Measurements from ENCODE around the gene ZNF189.

The ZNF189 gene

DNA sequence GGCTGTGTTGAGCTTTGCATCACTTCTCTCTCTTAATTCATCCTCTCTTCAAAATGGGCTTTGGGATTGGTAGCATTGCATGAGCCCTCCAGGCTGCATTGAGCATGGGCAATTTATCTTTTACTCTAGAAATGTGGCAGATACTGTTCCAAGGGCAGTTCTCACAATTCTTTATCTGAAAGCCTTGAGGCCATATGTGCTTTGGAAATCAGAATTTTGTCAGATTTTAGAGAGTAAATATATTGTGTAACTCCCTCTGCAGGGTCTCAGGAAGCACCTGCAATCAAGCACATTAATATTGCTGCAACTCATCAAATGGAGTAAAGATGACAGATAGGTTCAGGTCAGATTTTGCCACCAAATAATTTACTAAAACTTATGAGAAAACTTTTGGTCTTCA, 19.3 kb downstream of the ZNF189 start:
- in situ Hi-C loops (cut with MboI; ENCODE audit: low sequenced_read_pairs) = no loop called here

DNA sequence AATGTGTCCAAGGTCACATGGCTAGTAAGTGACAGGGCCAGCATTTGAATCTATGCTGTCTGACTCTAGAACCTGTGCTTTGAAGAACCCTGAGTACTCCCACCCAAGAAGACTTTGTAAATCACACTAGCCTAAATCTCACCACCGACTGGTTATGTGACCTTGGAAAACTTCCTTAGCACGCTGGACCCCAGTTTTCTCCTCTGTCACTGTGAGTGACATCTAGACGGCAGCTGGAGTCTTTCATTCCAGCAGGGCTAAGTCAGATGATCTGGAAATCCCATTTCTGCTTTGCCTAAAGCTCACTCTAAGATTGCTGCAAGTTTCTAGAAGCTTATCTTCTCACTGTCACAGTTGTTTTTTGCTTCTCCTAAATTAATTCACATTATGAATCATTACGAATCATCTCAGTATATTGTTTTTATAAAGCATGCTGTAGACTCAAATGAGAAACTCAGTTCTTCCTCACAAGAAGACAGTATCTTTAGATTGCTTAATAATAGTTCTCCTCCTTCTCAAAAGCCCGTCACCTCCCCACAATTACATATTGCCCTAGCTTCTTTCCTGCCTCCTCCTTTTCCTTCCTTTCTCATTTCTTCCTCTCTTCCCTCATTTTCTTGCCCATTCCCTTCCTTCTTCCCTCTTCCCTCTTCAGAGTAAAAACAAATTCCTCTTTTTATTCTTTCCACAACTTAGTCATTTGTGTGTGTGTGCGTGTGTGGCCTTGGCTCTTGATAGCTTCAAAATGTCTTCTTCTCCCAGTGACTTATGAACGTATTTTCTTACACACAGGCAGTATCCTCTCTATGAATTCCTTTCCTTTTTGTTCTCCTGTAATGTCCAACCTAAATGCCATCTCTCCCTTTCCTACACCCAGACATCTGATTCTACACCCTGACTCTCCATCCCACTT, 20.1 kb downstream of the ZNF189 start:
- in situ Hi-C loops (cut with MboI; ENCODE audit: low sequenced_read_pairs) = no loop called here

DNA sequence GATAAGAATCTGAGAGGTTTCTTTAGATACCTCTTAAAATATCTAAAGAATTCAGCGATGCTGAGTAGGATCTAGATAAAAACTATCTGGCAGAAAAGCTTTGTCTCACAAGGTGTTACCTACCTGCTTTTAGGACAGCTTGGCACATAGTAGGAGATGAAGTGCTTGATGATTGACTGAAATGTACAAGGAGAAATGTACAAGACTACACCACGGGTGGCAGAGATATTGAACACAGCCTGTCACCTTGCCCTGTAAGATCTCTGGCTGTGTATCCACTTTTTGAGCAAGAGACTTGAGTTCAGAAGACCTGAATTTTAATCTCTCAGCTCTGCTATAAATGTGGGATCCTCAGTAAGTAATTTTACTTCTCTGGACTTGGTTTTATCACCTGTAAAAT, 21.2 kb downstream of the ZNF189 start:
- in situ Hi-C loops (cut with MboI; ENCODE audit: low sequenced_read_pairs) = no loop called here

DNA sequence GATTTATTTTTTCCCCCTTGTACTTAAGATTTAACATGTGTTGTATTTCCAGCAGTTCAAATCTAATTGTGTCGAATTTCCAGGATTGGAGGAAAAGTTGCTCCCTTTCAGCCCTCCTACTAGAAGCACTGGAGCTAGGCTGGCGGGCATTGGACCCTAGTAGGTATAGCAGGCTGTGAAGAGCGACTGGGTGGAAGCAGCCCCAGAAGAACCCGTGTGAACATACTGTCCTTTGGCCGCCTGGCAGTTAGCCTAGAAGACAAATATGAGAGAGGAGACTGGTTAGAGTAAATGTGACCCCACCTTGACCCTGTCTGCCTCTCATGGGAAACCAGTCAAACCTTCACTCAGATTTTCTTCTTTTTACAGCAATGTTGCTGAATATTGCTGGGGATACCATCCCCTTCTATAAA, 23.0 kb downstream of the ZNF189 start:
- in situ Hi-C loops (cut with MboI; ENCODE audit: low sequenced_read_pairs) = no loop called here

DNA sequence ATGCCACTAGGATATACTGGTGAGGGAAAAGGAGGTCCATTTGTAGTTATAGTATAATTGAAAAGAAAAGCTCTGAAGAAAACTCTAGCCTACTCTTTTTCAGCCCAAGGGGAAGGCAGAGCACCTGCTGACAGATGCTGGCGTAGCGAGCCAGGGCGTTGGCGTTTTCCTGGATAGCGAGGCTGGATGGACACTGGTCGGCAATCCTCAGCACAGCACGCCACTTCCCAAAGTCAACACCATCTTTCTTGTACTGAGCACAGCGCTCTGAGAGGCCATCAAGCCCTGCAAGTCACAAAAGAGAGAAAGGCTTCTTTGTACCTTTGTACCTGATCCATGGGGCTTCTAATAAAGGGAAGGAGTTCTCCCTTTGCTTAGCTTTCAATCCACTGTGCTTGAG, 28.7 kb downstream of the ZNF189 start:
- in situ Hi-C loops (cut with MboI; ENCODE audit: low sequenced_read_pairs) = no loop called here

GRCh38 chr9:101427957-101428655, 29.5 kb downstream of the ZNF189 start:
- in situ Hi-C loops (cut with MboI; ENCODE audit: low sequenced_read_pairs) = no loop called here

GRCh38 chr9:101428909-101429308, 30.3 kb downstream of the ZNF189 start:
- in situ Hi-C loops (cut with MboI; ENCODE audit: low sequenced_read_pairs) = no loop called here

- in situ Hi-C loops (cut with MboI; ENCODE audit: low sequenced_read_pairs) = no loop called here
Measured at GRCh38 chr9:101429736-101430135, 31.1 kb downstream of the ZNF189 start.

GRCh38 chr9:101432171-101432570, 33.5 kb downstream of the ZNF189 start:
- in situ Hi-C loops (cut with MboI; ENCODE audit: low sequenced_read_pairs) = no loop called here

- in situ Hi-C loops (cut with MboI; ENCODE audit: low sequenced_read_pairs) = no loop called here
Measured at GRCh38 chr9:101432740-101433139, 34.1 kb downstream of the ZNF189 start.

DNA sequence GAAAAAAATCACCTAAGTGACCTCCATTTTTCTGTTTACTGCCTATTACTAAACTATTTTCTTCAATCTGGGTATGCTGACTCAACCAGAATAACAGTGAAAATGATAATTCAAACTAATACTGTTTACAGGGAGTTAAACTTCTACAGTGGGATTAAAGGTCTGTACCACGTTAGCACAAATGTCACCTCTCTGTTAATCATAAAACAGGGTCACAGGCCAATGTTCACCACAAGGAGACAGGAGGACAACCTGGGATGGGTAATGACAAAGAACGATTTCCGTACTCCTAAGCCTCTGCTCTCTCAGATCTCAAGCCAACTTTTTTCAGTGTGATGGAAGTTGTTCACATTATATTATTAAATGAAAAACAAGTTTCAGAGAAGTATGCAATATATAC, 34.6 kb downstream of the ZNF189 start:
- in situ Hi-C loops (cut with MboI; ENCODE audit: low sequenced_read_pairs) = no loop called here

GRCh38 chr9:101434998-101435397, 36.3 kb downstream of the ZNF189 start:
- in situ Hi-C loops (cut with MboI; ENCODE audit: low sequenced_read_pairs) = no loop called here

- in situ Hi-C loops (cut with MboI; ENCODE audit: low sequenced_read_pairs) = no loop called here
Measured at GRCh38 chr9:101435601-101436079, 37.0 kb downstream of the ZNF189 start, which contains the start of gene ALDOB. Gene ALDOB, minus strand, starts transcription at chr9:101435774. Its CDS starts 4,887 bp downstream, at chr9:101430887.

DNA sequence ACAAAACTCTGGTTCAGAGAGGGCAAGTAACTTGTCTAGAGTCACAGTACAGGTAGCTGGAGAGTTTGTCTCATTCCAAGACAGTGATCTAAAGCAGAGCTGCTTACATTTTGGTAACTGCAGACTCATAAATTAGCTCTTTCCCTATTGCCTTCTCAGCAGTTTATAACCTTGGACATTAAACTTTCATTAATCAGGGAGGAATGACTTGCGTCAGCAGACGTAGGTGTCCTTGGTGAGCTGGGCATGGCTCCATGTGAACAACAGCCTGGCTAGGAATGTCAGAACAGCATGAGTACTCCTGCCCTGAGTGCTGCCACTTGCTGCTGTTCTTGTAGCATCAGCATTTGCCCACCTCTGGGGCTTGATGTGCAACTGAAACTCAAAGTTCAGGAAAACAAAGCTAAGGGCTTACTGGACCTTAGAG, 39.2 kb downstream of the ZNF189 start:
- in situ Hi-C loops (cut with MboI; ENCODE audit: low sequenced_read_pairs) = no loop called here

- in situ Hi-C loops (cut with MboI; ENCODE audit: low sequenced_read_pairs) = no loop called here
Measured at GRCh38 chr9:101438523-101438922, 39.9 kb downstream of the ZNF189 start.

DNA sequence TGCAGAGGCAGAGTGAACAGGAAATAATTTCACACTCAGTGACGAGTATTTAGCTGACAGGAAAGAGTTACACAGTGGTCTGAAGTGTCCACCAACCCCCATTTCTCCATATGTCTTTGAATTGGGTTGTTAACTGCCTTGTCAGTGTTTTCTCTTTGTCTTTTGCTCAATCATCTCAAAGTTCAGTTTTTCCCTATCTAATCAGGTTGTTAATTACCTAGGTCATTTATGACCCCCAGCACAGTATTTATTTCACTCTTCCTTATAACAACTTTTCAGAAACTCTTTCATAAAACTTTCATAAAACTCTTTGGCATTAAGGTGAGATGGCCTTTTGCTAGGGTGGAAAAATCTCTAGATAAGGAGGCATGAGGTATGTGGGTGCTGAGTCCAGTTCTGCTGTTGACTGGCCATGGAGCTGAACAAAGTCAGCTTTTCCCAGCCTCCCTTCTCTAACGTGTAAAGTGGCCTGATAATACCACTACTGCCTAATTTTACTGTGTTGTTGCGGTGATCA, 42.1 kb downstream of the ZNF189 start:
- in situ Hi-C loops (cut with MboI; ENCODE audit: low sequenced_read_pairs) = no loop called here

DNA sequence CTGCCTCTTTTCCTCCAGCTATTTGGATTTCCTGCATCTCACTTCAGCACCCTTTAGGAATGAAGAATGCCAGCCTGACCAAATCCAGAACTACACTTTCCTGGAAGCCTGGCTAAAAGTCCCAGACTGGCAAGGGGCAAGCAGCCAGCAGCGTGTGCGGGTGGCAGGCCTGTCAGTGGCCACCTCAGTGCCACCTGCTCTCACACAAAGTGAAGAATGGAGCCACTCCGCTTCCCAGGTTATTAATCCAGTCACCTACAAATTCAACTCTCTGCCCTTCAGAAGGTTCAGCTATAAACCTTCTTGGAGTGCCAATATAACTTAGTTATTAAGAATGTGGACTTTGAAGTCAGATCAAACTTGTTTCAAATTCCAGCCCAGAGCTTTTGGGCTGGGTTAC, 43.7 kb downstream of the ZNF189 start:
- in situ Hi-C loops (cut with MboI; ENCODE audit: low sequenced_read_pairs) = no loop called here

GRCh38 chr9:101442736-101443135, 44.1 kb downstream of the ZNF189 start:
- in situ Hi-C loops (cut with MboI; ENCODE audit: low sequenced_read_pairs) = no loop called here

DNA sequence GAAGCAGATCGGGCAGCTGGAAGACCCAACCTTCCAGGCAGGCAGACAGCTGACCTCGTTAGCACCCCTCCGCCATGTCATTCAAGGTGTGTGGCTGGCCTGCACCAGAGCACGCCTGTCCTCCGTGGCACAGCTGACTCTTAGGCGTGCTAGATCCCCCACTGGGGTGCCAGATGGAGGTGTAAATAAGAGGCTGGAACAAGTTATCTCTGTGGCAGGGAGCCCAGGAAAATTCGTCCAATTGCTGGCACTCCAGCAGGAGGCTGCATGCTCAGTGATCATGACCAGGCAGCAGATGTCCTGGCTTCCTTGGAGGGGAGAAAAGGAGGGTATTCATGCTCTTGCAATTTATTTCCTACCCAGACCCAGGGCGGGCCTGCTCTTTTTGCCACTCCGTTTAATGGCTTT, 44.7 kb downstream of the ZNF189 start:
- in situ Hi-C loops (cut with MboI; ENCODE audit: low sequenced_read_pairs) = no loop called here

- in situ Hi-C loops (cut with MboI; ENCODE audit: low sequenced_read_pairs) = no loop called here
Measured at GRCh38 chr9:101445353-101446029, 46.8 kb downstream of the ZNF189 start.

DNA sequence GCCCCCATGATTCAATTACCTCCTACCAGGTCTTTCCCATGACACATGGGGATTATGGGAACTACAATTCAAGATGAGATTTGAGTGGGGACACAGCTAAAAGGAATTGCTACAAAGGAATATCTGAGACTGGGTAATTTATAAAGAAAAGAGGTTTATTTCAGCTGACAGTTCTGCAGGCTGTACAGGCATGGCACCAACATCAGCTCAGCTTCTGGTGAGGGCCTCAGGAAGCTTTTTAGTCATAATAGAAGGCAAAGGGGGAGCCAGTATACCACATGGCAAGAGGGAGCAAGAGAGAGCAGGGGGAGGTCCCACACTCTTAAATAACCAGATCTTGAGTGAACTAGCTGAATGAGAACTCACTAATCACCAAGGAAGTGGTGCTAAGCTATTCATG, 48.1 kb downstream of the ZNF189 start:
- in situ Hi-C loops (cut with MboI; ENCODE audit: low sequenced_read_pairs) = no loop called here
